LNCAP (cell line): ENCODE results near the gene VEGFA.

Experiments used
- TF ChIP-seq, protein P1 (sequence below): fragments of 450-650 bp; IDR thresholded peaks from 2 replicates; pipeline ENCODE4 v1.5.1; 2017; ENCODE audit warnings: mild to moderate bottlenecking

Gene VEGFA

GRCh38 chr6:43772681-43773049 lies 2.7 kb downstream of the VEGFA start:
- TF ChIP-seq, protein P1, sequence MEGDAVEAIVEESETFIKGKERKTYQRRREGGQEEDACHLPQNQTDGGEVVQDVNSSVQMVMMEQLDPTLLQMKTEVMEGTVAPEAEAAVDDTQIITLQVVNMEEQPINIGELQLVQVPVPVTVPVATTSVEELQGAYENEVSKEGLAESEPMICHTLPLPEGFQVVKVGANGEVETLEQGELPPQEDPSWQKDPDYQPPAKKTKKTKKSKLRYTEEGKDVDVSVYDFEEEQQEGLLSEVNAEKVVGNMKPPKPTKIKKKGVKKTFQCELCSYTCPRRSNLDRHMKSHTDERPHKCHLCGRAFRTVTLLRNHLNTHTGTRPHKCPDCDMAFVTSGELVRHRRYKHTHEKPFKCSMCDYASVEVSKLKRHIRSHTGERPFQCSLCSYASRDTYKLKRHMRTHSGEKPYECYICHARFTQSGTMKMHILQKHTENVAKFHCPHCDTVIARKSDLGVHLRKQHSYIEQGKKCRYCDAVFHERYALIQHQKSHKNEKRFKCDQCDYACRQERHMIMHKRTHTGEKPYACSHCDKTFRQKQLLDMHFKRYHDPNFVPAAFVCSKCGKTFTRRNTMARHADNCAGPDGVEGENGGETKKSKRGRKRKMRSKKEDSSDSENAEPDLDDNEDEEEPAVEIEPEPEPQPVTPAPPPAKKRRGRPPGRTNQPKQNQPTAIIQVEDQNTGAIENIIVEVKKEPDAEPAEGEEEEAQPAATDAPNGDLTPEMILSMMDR, result no peak

DNA sequence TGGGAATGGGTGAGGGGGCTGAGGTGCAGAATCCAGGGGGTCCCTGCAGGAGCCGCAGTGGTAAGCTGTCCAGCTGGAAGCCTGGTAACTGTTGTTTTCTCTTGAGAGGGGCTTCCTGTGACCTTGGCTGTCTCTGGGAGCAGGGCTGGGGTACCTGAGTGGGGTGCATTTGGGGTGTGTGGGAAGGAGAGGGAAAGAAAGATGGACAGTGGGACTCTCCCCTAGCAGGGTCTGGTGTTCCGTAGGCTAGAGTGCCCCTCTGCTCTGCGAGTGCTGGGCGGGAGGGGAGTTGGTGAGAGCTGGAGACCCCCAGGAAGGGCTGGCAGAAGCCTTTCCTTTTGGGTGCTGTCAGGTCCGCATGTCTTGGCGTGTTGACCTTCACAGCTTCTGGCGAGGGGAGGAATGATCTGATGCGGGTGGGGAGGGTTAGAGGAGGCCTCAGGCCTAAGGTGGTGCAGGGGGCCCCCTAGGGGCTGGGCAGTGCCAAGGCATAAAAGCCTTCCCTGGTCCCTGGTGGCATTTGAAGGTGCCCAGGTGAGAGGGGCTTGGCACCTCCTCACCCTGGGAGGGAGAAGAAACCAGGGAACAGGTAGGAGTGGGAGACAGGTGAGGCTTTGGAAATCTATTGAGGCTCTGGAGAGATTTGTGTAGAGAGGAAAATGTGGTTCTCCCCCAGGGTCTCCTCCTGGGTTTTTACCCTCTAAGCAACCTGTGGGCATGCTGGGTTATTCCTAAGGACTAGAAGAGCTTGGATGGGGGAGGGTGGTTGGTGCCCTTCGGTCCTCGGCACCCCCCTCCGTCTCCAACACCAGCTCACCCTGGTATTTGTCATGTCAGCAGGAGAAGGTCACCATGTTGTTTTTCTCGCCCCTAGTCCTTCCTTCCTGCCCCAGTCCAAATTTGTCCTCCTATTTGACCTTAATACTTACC lies 3.3 kb downstream of the VEGFA start:
- TF ChIP-seq, protein P1, result peak; percentile 78

DNA sequence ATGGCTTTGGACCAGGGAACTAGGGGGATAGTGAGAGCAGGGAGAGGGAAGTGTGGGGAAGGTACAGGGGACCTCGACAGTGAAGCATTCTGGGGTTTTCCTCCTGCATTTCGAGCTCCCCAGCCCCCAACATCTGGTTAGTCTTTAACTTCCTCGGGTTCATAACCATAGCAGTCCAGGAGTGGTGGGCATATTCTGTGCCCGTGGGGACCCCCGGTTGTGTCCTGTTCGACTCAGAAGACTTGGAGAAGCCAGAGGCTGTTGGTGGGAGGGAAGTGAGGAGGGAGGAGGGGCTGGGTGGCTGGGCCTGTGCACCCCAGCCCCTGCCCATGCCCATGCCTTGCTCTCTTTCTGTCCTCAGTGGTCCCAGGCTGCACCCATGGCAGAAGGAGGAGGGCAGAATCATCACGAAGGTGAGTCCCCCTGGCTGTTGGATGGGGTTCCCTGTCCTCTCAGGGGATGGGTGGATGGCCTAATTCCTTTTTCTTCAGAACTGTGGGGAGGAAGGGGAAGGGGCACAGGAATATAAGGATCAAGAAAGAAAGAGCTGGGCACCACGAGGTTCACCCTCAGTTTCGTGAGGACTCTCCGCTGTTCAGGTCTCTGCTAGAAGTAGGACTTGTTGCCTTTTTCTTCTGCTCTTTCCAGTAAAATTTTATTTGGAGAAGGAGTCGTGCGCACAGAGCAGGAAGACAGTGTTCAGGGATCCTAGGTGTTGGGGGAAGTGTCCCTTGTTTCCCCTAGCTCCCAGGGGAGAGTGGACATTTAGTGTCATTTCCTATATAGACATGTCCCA lies 4.2 kb downstream of the VEGFA start:
- TF ChIP-seq, protein P1, result no peak

DNA sequence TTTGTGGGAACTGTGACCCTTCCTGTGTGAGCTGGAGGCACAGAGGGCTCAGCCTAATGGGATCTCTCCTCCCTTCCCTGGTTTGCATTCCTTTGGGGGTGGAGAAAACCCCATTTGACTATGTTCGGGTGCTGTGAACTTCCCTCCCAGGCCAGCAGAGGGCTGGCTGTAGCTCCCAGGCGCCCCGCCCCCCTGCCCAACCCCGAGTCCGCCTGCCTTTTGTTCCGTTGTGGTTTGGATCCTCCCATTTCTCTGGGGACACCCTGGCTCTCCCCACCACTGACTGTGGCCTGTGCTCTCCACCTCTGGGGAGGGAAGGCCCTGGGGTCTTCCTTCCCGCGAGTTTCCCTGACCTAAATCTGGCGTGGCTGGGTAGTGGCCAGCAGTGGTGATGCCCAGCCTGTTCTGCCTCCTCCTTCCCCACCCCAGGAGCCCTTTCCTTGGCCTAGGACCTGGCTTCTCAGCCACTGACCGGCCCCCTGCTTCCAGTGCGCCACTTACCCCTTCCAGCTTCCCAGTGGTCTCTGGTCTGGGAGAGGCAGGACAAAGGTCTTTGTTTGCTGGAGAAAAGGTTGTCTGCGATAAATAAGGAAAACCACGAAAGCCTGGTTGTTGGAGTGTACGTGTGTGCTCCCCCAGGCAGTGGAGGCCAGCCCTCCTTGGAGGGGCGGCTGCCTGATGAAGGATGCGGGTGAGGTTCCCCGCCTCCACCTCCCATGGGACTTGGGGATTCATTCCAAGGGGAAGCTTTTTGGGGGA lies 4.9 kb downstream of the VEGFA start:
- TF ChIP-seq, protein P1, result peak; percentile 73

GRCh38 chr6:43775535-43775885 lies 5.5 kb downstream of the VEGFA start:
- TF ChIP-seq, protein P1, result no peak

DNA sequence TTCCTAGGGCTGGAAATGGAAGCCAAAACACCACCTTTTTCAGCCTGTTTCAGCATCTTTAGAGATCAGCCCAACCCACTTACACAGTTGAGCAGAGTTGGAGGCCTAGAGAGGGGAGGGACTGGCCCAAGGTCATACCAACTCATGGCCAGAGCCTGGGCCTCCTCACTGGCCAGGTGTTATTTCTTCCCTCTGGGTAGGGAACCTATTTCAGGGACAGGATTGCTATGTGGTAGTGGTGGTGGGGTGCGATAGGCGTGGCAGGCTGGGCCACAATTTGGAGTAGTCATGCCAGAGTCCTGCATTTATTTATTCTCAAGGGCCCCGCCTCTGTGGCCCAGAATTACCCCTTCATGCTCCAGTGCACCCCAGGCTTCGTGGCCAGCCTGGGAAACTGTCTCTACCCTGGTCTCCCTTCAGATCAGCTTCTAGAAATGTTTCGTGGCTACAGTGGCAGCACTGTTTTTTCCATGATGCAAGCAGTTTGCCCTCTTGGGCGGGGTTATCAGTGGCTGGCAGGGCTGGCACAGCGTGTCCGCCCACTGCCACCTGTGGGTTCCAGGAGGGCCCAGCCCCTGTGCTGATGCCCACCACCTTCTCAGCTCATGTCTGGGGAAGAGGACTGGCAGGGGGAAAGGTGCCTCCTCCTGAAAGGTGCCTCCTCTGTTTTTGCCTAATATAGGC lies 6.2 kb downstream of the VEGFA start:
- TF ChIP-seq, protein P1, result no peak
